Measurements from ENCODE around the gene VIPR1. TPM values are rescaled to one million over a fixed set of nuclear protein-coding genes. Genes with fewer than 3 reads are reported as not detected.
A peak's percentile ranks its signal among the peaks of the same experiment; 100 is the strongest.

Gene VIPR1
- total RNA-seq, 1 experiment from 2014 or later = 9.4 TPM

DNA sequence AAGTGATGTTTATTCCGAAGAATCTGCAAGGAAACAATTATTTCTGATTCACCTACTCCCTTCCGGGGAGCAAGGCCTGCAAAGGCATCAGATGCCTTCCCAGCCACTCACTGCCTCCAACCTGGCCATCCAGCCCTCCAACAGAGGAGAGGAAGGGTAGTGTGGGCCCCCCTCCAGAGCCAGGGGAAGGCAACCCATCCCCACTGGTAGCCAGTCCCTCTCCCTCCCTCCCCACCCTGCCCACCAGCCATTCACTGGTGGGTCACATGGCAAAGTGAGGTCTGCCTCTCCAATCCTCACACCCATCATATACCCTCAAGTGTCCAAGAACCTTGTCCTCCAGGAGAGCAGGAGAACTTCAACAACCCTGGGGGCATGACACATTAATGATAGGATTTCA lies 2.4 kb upstream of the VIPR1 start (continued):
- TF ChIP-seq, protein P1, sequence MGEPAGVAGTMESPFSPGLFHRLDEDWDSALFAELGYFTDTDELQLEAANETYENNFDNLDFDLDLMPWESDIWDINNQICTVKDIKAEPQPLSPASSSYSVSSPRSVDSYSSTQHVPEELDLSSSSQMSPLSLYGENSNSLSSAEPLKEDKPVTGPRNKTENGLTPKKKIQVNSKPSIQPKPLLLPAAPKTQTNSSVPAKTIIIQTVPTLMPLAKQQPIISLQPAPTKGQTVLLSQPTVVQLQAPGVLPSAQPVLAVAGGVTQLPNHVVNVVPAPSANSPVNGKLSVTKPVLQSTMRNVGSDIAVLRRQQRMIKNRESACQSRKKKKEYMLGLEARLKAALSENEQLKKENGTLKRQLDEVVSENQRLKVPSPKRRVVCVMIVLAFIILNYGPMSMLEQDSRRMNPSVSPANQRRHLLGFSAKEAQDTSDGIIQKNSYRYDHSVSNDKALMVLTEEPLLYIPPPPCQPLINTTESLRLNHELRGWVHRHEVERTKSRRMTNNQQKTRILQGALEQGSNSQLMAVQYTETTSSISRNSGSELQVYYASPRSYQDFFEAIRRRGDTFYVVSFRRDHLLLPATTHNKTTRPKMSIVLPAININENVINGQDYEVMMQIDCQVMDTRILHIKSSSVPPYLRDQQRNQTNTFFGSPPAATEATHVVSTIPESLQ (CRISPR knock-in tag; IDR thresholded peaks at IDR 0.05) = no peak
- TF ChIP-seq, protein P2, sequence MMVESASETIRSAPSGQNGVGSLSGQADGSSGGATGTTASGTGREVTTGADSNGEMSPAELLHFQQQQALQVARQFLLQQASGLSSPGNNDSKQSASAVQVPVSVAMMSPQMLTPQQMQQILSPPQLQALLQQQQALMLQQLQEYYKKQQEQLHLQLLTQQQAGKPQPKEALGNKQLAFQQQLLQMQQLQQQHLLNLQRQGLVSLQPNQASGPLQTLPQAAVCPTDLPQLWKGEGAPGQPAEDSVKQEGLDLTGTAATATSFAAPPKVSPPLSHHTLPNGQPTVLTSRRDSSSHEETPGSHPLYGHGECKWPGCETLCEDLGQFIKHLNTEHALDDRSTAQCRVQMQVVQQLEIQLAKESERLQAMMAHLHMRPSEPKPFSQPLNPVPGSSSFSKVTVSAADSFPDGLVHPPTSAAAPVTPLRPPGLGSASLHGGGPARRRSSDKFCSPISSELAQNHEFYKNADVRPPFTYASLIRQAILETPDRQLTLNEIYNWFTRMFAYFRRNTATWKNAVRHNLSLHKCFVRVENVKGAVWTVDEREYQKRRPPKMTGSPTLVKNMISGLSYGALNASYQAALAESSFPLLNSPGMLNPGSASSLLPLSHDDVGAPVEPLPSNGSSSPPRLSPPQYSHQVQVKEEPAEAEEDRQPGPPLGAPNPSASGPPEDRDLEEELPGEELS (CRISPR knock-in tag; IDR thresholded peaks at IDR 0.05) = no peak

DNA sequence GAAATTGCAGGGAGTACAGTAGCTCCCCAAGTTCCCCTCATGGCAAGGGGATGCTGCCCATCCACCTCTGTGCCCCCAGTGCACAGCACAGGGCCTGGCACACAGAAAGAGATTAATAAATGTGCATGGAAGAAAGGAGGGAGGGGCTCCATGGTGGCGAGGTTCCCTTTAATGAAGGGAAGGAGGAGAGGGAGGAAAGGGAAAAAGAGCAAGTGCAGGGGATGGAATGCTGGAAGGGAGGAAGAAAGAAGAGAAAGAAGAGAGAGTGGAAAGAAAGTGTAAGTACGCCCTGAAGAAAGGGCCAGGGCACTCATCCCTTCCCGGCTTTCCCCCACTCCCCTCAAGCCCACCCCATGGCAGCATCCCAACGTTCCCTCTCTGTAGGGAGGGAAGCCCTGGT lies 1.5 kb upstream of the VIPR1 start:
- Mint-ChIP-seq H3K36me3 (no peaks in the 10 kb centered on the region), H3K9me3 (no peaks in the 10 kb centered on the region), H3K27me3 (ENCODE audit: low read depth) (peaks cover 68% of the 10 kb centered on the region), H3K4me1 (peaks cover 43% of the 10 kb centered on the region), H3K4me3 (peak overlapping the region; percentile 88), H3K27ac (no peak overlapping the region)
- CTCF ChIA-PET = interaction anchor here (0.8 to 4.2 kb wide), 12 partner anchors 11 to 310 kb away, joined by 3 to 42 read pairs (median 7); no protein-coding TSS in a partner anchor
- POLR2A ChIA-PET = interaction anchor here (2.1 kb wide), 1 partner anchor 35 kb away, joined by 9 read pairs; no protein-coding TSS in a partner anchor
- DNase-seq (ENCODE audit: low spot score) = no peak
- TF ChIP-seq, protein P3, sequence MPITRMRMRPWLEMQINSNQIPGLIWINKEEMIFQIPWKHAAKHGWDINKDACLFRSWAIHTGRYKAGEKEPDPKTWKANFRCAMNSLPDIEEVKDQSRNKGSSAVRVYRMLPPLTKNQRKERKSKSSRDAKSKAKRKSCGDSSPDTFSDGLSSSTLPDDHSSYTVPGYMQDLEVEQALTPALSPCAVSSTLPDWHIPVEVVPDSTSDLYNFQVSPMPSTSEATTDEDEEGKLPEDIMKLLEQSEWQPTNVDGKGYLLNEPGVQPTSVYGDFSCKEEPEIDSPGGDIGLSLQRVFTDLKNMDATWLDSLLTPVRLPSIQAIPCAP (CRISPR knock-in tag; IDR thresholded peaks at IDR 0.05) = no peak
- TF ChIP-seq ZNF416 (CRISPR knock-in tag; IDR thresholded peaks at IDR 0.05) (no peak), ZNF138 (CRISPR knock-in tag; conservative IDR thresholded peaks at IDR 0.05) (no peak), SMAD4 (CRISPR knock-in tag; IDR thresholded peaks at IDR 0.05) (no peak), MXD4 (CRISPR knock-in tag; IDR thresholded peaks at IDR 0.05; ENCODE audit: borderline replicate concordance) (no peak), JAZF1 (CRISPR knock-in tag; IDR thresholded peaks at IDR 0.05) (no peak), ZNF317 (CRISPR knock-in tag; IDR thresholded peaks at IDR 0.05; ENCODE audit: borderline replicate concordance, low read depth) (no peak), ZNF232 (CRISPR knock-in tag; IDR thresholded peaks at IDR 0.05) (no peak), AR (CRISPR knock-in tag; IDR thresholded peaks at IDR 0.05) (no peak)
- no peak for ATAC-seq

DNA sequence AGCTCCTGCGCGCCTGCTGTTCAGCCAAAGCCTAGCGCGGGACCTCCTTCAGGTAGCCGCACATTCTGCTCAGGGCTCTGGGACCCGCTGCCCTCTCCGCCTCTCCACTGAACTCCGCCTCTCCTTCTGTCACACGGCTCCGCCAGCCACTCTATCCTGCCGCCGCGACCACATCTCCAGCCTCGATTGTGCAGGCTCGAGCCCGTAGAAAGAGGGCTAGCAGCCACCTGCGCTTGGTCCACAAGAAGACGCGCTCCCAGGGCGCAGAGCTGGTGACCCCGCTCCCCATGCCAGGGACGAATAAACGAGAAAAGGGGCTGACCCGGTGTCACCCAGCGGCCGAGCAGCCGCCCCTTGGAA lies 1.1 kb upstream of the VIPR1 start:
- ATAC-seq = peak; percentile 23
- ChIA-PET CTCF (interaction anchor here (0.8 to 4.2 kb wide), 15 partner anchors 10 to 310 kb away, joined by 3 to 42 read pairs (median 6); no protein-coding TSS in a partner anchor), POLR2A (interaction anchor here (0.7 to 2.1 kb wide), 2 partner anchors 35 to 95 kb away, joined by 3 to 9 read pairs; no protein-coding TSS in a partner anchor)
- Mint-ChIP-seq H3K27me3 (ENCODE audit: low read depth) (peaks cover 68% of the 10 kb centered on the region), H3K36me3 (no peaks in the 10 kb centered on the region), H3K27ac (no peak overlapping the region), H3K4me3 (peak overlapping the region; percentile 88), H3K4me1 (peaks cover 41% of the 10 kb centered on the region), H3K9me3 (no peaks in the 10 kb centered on the region)
- TF ChIP-seq, protein P4, sequence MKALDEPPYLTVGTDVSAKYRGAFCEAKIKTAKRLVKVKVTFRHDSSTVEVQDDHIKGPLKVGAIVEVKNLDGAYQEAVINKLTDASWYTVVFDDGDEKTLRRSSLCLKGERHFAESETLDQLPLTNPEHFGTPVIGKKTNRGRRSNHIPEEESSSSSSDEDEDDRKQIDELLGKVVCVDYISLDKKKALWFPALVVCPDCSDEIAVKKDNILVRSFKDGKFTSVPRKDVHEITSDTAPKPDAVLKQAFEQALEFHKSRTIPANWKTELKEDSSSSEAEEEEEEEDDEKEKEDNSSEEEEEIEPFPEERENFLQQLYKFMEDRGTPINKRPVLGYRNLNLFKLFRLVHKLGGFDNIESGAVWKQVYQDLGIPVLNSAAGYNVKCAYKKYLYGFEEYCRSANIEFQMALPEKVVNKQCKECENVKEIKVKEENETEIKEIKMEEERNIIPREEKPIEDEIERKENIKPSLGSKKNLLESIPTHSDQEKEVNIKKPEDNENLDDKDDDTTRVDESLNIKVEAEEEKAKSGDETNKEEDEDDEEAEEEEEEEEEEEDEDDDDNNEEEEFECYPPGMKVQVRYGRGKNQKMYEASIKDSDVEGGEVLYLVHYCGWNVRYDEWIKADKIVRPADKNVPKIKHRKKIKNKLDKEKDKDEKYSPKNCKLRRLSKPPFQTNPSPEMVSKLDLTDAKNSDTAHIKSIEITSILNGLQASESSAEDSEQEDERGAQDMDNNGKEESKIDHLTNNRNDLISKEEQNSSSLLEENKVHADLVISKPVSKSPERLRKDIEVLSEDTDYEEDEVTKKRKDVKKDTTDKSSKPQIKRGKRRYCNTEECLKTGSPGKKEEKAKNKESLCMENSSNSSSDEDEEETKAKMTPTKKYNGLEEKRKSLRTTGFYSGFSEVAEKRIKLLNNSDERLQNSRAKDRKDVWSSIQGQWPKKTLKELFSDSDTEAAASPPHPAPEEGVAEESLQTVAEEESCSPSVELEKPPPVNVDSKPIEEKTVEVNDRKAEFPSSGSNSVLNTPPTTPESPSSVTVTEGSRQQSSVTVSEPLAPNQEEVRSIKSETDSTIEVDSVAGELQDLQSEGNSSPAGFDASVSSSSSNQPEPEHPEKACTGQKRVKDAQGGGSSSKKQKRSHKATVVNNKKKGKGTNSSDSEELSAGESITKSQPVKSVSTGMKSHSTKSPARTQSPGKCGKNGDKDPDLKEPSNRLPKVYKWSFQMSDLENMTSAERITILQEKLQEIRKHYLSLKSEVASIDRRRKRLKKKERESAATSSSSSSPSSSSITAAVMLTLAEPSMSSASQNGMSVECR (CRISPR knock-in tag; IDR thresholded peaks at IDR 0.05; ENCODE audit: borderline replicate concordance) = no peak
- TF ChIP-seq, protein P5, sequence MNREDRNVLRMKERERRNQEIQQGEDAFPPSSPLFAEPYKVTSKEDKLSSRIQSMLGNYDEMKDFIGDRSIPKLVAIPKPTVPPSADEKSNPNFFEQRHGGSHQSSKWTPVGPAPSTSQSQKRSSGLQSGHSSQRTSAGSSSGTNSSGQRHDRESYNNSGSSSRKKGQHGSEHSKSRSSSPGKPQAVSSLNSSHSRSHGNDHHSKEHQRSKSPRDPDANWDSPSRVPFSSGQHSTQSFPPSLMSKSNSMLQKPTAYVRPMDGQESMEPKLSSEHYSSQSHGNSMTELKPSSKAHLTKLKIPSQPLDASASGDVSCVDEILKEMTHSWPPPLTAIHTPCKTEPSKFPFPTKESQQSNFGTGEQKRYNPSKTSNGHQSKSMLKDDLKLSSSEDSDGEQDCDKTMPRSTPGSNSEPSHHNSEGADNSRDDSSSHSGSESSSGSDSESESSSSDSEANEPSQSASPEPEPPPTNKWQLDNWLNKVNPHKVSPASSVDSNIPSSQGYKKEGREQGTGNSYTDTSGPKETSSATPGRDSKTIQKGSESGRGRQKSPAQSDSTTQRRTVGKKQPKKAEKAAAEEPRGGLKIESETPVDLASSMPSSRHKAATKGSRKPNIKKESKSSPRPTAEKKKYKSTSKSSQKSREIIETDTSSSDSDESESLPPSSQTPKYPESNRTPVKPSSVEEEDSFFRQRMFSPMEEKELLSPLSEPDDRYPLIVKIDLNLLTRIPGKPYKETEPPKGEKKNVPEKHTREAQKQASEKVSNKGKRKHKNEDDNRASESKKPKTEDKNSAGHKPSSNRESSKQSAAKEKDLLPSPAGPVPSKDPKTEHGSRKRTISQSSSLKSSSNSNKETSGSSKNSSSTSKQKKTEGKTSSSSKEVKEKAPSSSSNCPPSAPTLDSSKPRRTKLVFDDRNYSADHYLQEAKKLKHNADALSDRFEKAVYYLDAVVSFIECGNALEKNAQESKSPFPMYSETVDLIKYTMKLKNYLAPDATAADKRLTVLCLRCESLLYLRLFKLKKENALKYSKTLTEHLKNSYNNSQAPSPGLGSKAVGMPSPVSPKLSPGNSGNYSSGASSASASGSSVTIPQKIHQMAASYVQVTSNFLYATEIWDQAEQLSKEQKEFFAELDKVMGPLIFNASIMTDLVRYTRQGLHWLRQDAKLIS (CRISPR knock-in tag; IDR thresholded peaks at IDR 0.05; ENCODE audit: borderline replicate concordance) = no peak
- TF ChIP-seq MAX (CRISPR knock-in tag; IDR thresholded peaks at IDR 0.05) (peak; percentile 62; the same call in 1 of the 2 replicates), ESRRA (CRISPR knock-in tag; IDR thresholded peaks at IDR 0.05; ENCODE audit: borderline replicate concordance) (no peak)
- peak; percentile 57 for DNase-seq (ENCODE audit: low spot score)
